Endodermal cell (in vitro differentiated cells): ENCODE data around the gene SRPK3. TPM values are rescaled to one million over a fixed set of nuclear protein-coding genes. Genes with fewer than 3 reads are reported as not detected.

Experiments used
- DNase-seq: peaks from one replicate; pipeline ENCODE4 v3.0.0-alpha.2; 2017
- H3K27ac ChIP-seq: 2 replicates; pipeline ENCODE4 v1.5.1; 2013; ENCODE audit warnings: mild to moderate bottlenecking, low read depth, low read length, moderate library complexity
- H3K27me3 ChIP-seq: 2 replicates; pipeline ENCODE4 v1.6.1; 2013; ENCODE audit warnings: mild to moderate bottlenecking, low read length, moderate library complexity; ENCODE audit not compliant: insufficient read depth, control insufficient read depth, poor library complexity, severe bottlenecking
- H3K36me3 ChIP-seq: 2 replicates; pipeline ENCODE4 v1.7.0; 2013; ENCODE audit warnings: mild to moderate bottlenecking, low read length, moderate library complexity; ENCODE audit not compliant: control insufficient read depth, insufficient read depth
- H3K4me1 ChIP-seq: one replicate; pipeline ENCODE4 v1.7.0; 2013; ENCODE audit warnings: low read length; ENCODE audit not compliant: control insufficient read depth, insufficient read depth
- H3K4me3 ChIP-seq: 2 replicates; pipeline ENCODE4 v1.5.1; 2013; ENCODE audit warnings: mild to moderate bottlenecking, low read length, moderate library complexity
- H3K9ac ChIP-seq: 2 replicates; pipeline ENCODE4 v1.6.1; 2013; ENCODE audit warnings: mild to moderate bottlenecking, low read length, moderate library complexity; ENCODE audit not compliant: poor library complexity, severe bottlenecking; ENCODE audit errors: extremely low read depth
- H3K9me3 ChIP-seq: 2 replicates; pipeline ENCODE4 v1.6.1; 2013; ENCODE audit warnings: mild to moderate bottlenecking, low read length, moderate library complexity; ENCODE audit not compliant: control insufficient read depth
- H3K27ac Mint-ChIP-seq: 2 replicates; pipeline ENCODE4 v1.8.0; 2020; ENCODE audit warnings: mixed read lengths
- H3K27me3 Mint-ChIP-seq: 2 replicates; pipeline ENCODE4 v1.8.0; 2021; ENCODE audit warnings: mild to moderate bottlenecking, mixed read lengths; ENCODE audit not compliant: insufficient read depth
- H3K36me3 Mint-ChIP-seq: 2 replicates; pipeline ENCODE4 v1.8.0; 2020; ENCODE audit warnings: low read depth, mixed read lengths
- H3K4me1 Mint-ChIP-seq: 2 replicates; pipeline ENCODE4 v1.8.0; 2020; ENCODE audit warnings: mixed read lengths
- H3K4me3 Mint-ChIP-seq: 2 replicates; pipeline ENCODE4 v1.8.0; 2020; ENCODE audit warnings: mild to moderate bottlenecking, moderate library complexity, mixed read lengths
- H3K9me3 Mint-ChIP-seq: 2 replicates; pipeline ENCODE4 v1.8.0; 2020; ENCODE audit warnings: mild to moderate bottlenecking, mixed read lengths
- WGBS, 2 experiments: methylation state at CpG; one replicate each; pipeline versions ENCODE4 v1.1.5 to v1.1.7; 2013; ENCODE audit warnings: missing lambda C conversion rate in 2 of 2, mixed read lengths in 1 of 2; ENCODE audit not compliant: insufficient coverage in 1 of 2, insufficient read length in 1 of 2; 5-methylcytosine and 5-hydroxymethylcytosine counted together
- total RNA-seq, 2 donors: library from RNA; stranded (reverse); fragmentation: NEBNext Ultra II Directional in 1 of 2; extraction: Animal tissue kit (Norgen Biotek cat#: 25700) in 1 of 2; gene quantifications; 2 replicates in 1 of 2; 3 replicates in 1 of 2; pipeline ENCODE4 v1.2.1, GENCODE V29; 2021
- TF ChIP-seq, protein P1 (sequence below): fragments of 200-600 bp; sonication (generic); conservative IDR thresholded peaks from 2 replicates; pipeline ENCODE4 v1.5.0; 2021; ENCODE audit warnings: antibody characterized with exemption, mild to moderate bottlenecking

Gene SRPK3
- total RNA-seq, 2 donors from 2014 or later: not detected

DNA sequence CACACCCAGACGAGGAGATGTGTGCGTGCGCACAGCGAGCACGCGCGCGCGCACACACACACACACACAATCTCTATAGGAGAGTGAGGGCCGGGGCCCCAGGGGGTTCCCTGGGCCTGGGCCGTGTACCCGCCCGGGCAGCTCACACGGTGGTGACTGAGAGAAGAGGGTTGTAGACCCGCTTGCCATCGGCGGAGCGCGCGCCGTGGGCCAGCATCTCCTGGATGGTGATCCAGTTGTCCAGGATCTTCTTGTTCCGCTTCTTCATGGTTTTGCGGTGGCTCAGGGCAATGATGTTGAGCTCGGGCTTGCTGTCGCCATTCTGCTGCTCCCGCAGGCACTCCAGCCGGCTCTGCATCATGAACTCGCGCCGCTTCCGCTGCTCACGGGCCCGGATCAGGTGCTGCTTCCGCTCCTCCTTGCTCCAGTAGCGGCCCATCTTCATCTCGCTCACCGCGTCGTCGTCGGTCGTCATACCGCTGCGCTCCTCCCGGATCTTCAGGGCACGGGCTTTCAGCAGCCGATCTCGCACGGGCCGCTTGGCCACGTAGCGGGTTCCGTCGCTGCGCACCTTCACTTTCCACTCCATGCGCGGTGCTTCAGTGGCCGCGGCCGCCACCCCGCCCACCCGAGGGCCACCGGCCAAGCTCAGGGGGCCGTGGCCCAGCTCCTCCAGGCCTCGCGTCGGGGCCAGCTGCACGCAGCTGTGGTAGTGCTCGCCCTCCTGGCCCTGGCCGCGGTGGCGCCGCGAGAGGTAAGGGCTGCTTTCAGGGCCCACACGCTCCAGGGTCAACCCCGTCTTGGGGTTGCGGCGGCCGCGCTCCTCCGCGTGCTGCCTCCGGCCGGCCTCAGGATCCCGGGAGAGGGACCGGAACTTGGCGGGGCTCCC, 22.6 kb downstream of the SRPK3 start:
- H3K27ac Mint-ChIP-seq: no peak overlapping the region
- no peak for DNase-seq
- no peak overlapping the region for H3K4me3 ChIP-seq
- H3K27ac ChIP-seq: no peak overlapping the region
- no peak overlapping the region for H3K4me3 Mint-ChIP-seq
- H3K36me3 Mint-ChIP-seq: peaks cover 9% of the 10 kb centered on the region
- H3K27me3 ChIP-seq: no peaks in the 10 kb centered on the region
- TF ChIP-seq, protein P1, sequence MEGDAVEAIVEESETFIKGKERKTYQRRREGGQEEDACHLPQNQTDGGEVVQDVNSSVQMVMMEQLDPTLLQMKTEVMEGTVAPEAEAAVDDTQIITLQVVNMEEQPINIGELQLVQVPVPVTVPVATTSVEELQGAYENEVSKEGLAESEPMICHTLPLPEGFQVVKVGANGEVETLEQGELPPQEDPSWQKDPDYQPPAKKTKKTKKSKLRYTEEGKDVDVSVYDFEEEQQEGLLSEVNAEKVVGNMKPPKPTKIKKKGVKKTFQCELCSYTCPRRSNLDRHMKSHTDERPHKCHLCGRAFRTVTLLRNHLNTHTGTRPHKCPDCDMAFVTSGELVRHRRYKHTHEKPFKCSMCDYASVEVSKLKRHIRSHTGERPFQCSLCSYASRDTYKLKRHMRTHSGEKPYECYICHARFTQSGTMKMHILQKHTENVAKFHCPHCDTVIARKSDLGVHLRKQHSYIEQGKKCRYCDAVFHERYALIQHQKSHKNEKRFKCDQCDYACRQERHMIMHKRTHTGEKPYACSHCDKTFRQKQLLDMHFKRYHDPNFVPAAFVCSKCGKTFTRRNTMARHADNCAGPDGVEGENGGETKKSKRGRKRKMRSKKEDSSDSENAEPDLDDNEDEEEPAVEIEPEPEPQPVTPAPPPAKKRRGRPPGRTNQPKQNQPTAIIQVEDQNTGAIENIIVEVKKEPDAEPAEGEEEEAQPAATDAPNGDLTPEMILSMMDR: no peak
- H3K4me1 ChIP-seq: no peaks in the 10 kb centered on the region
- H3K9me3 ChIP-seq: no peaks in the 10 kb centered on the region
- no peaks in the 10 kb centered on the region for H3K27me3 Mint-ChIP-seq
- H3K9me3 Mint-ChIP-seq: peaks cover 65% of the 10 kb centered on the region
- H3K4me1 Mint-ChIP-seq: no peaks in the 10 kb centered on the region
- no peaks in the 10 kb centered on the region for H3K36me3 ChIP-seq
- 97 to 100% methylated on average over 3 to 84 of the region's 87 CpGs for WGBS, 2 experiments
- no peak overlapping the region for H3K9ac ChIP-seq

DNA sequence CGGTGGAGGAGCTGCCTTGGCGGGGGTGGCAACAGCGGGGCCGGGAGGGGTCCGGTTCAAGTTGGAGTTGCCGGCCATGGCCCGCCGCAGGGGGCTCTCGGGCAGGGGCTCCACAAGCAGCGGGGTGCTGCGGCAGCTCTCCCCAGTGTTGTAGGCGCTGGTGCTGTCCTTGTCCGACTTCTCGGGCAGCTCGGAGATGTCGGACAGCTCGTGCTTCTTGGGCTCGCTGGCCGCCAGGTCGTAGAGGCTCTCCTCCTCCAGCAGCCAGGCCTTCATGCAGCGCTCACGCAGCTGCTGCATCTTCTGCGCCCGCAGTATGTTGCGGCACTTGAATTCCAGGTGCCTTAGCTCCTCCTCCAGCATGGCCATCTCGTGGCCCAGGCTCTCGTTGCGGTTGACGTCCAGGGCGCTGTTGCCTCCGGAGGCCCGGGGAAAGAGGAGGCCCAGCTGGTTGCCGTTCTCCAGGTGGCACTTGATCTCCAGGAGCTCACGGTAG, 23.3 kb downstream of the SRPK3 start:
- Mint-ChIP-seq H3K27ac (no peak overlapping the region), H3K4me1 (no peaks in the 10 kb centered on the region), H3K4me3 (no peak overlapping the region), H3K36me3 (peaks cover 9% of the 10 kb centered on the region), H3K27me3 (no peaks in the 10 kb centered on the region), H3K9me3 (peaks cover 70% of the 10 kb centered on the region)
- TF ChIP-seq, protein P1: no peak
- Histone ChIP-seq H3K27me3 (no peaks in the 10 kb centered on the region), H3K9me3 (no peaks in the 10 kb centered on the region), H3K9ac (no peak overlapping the region), H3K36me3 (no peaks in the 10 kb centered on the region), H3K4me3 (no peak overlapping the region), H3K4me1 (no peaks in the 10 kb centered on the region), H3K27ac (no peak overlapping the region)
- DNase-seq: no peak
- 95 to 97% methylated on average over 12 to 34 of the region's 34 CpGs for WGBS, 2 experiments

- no peak overlapping the region for H3K4me3 ChIP-seq
- peaks cover 9% of the 10 kb centered on the region for H3K36me3 Mint-ChIP-seq
- TF ChIP-seq, protein P1: no peak
- no peak overlapping the region for H3K4me3 Mint-ChIP-seq
- H3K4me1 Mint-ChIP-seq: no peaks in the 10 kb centered on the region
- no peaks in the 10 kb centered on the region for H3K36me3 ChIP-seq
- no peak overlapping the region for H3K27ac ChIP-seq
- H3K4me1 ChIP-seq: no peaks in the 10 kb centered on the region
- H3K27ac Mint-ChIP-seq: no peak overlapping the region
- H3K27me3 Mint-ChIP-seq: no peaks in the 10 kb centered on the region
- no peaks in the 10 kb centered on the region for H3K27me3 ChIP-seq
- DNase-seq: no peak
- H3K9me3 Mint-ChIP-seq: peaks cover 70% of the 10 kb centered on the region
- no peaks in the 10 kb centered on the region for H3K9me3 ChIP-seq
- WGBS, 2 experiments: 93 to 100% methylated on average over 5 to 25 of the region's 25 CpGs
- H3K9ac ChIP-seq: no peak overlapping the region
These were observed 23.8 kb downstream of the SRPK3 start for GRCh38 chrX:153804621-153805020.
